Keratinocyte (primary cell): ENCODE measurements around the gene KLHL29. TPM values are rescaled to one million over a fixed set of nuclear protein-coding genes. Genes with fewer than 3 reads are reported as not detected.

Experiments
- DNase-seq: peaks from one replicate; pipeline ENCODE4 v3.0.0-alpha.2; 2011; ENCODE audit warnings: low read depth, missing footprints, low spot score
- FAIRE-seq: peaks from 2 replicates; lab custom pipeline; 2011; peaks lifted over from hg19 to GRCh38; lab: Jason Lieb, UNC
- H2AFZ ChIP-seq: 2 replicates; pipeline ENCODE4 v1.6.0; 2012; ENCODE audit warnings: low read length, control low read depth, inconsistent platforms; ENCODE audit not compliant: control insufficient read depth
- H3K27ac ChIP-seq: 2 replicates; pipeline ENCODE4 v1.5.1; 2011; ENCODE audit warnings: low read length; ENCODE audit not compliant: control insufficient read depth, insufficient read depth
- H3K27me3 ChIP-seq: 3 replicates; pipeline ENCODE4 v1.6.0; 2011; ENCODE audit warnings: low read length; ENCODE audit not compliant: control insufficient read depth, insufficient read depth; ENCODE audit errors: extremely low read depth
- H3K36me3 ChIP-seq, 2 experiments: 2 replicates in 1 of 2; 3 replicates in 1 of 2; pipeline ENCODE4 v1.5.1; 2011; ENCODE audit warnings: low read length in 2 of 2, mild to moderate bottlenecking in 1 of 2; ENCODE audit not compliant: control insufficient read depth in 2 of 2, insufficient read depth in 2 of 2; ENCODE audit errors: extremely low read depth in 1 of 2
- H3K4me1 ChIP-seq: 3 replicates; pipeline ENCODE4 v1.5.1; 2011; ENCODE audit warnings: low read length; ENCODE audit not compliant: control insufficient read depth, insufficient read depth; ENCODE audit errors: extremely low read depth
- H3K4me2 ChIP-seq: 3 replicates; pipeline ENCODE4 v1.6.0; 2011; ENCODE audit warnings: low read depth, low read length; ENCODE audit not compliant: control insufficient read depth, insufficient read depth; ENCODE audit errors: extremely low read depth
- H3K4me3 ChIP-seq, 3 experiments: fragments of 200-600 bp in 1 of 3; sonication (generic) in 1 of 3; 2 replicates in 2 of 3; 3 replicates in 1 of 3; pipeline ENCODE4 v1.5.1; 2011 to 2016; ENCODE audit warnings: low read length in 3 of 3, mild to moderate bottlenecking in 3 of 3, control low read depth in 2 of 3, inconsistent platforms in 1 of 3, low read depth in 1 of 3, mixed read lengths in 1 of 3, mixed run types in 1 of 3, moderate library complexity in 1 of 3; ENCODE audit not compliant: control insufficient read depth in 2 of 3, insufficient read depth in 2 of 3; ENCODE audit errors: extremely low read depth in 1 of 3
- H3K79me2 ChIP-seq: 2 replicates; pipeline ENCODE4 v1.6.0; 2012; ENCODE audit warnings: low read length; ENCODE audit not compliant: control insufficient read depth, insufficient read depth
- H3K9ac ChIP-seq: 3 replicates; pipeline ENCODE4 v1.6.0; 2011; ENCODE audit warnings: low read length; ENCODE audit not compliant: control insufficient read depth, insufficient read depth; ENCODE audit errors: extremely low read depth
- H3K9me1 ChIP-seq: 3 replicates; pipeline ENCODE4 v1.6.0; 2011; ENCODE audit warnings: low read length; ENCODE audit not compliant: control insufficient read depth, insufficient read depth; ENCODE audit errors: extremely low read depth
- H3K9me3 ChIP-seq: 2 replicates; pipeline ENCODE4 v1.5.1; 2012; ENCODE audit warnings: low read depth, low read length; ENCODE audit not compliant: control insufficient read depth
- H4K20me1 ChIP-seq: 3 replicates; pipeline ENCODE4 v1.6.0; 2011; ENCODE audit warnings: low read length; ENCODE audit not compliant: control insufficient read depth, insufficient read depth; ENCODE audit errors: extremely low read depth
- CTCF ChIP-seq, 3 experiments: IDR thresholded peaks in 1 of 3; conservative IDR thresholded peaks in 1 of 3; optimal IDR thresholded peaks in 1 of 3; 2 replicates in 2 of 3; 3 replicates in 1 of 3; pipeline versions ENCODE3 to v1.5.1; 2011; ENCODE audit warnings: low read length in 3 of 3, mild to moderate bottlenecking in 3 of 3, moderate library complexity in 2 of 3, control low read depth in 1 of 3, inconsistent platforms in 1 of 3; ENCODE audit not compliant: insufficient read depth in 2 of 3; ENCODE audit errors: extremely low read depth in 1 of 3
- EZH2 ChIP-seq: IDR thresholded peaks from one replicate; pipeline ENCODE4 v1.6.1; 2012; ENCODE audit warnings: inconsistent platforms, mild to moderate bottlenecking, low read length, moderate library complexity
- dilution Hi-C: fragments of 300-500 bp; cut with MboI; formaldehyde crosslinking; loops from one replicate; pipeline ENCODE4 v1.7.0; 2020; ENCODE audit warnings: low sequenced_read_pairs; ENCODE audit not compliant: extremely low pct_ligation_motif_present
- polyA plus RNA-seq, 5 experiments: library from polyadenylated mRNA; depleted of rRNA in 3 of 5; stranded (reverse) in 3 of 5; stranded (forward) in 1 of 5; unstranded in 1 of 5; fragments of >200 nt; gene quantifications; 1 replicate in 1 of 5; 2 replicates in 3 of 5; 3 replicates in 1 of 5; pipeline versions ENCODE4 v1.2.1 to v1.2.3, GENCODE V29; 2011 to 2012; ENCODE audit warnings: missing spikeins in 2 of 5, low read depth in 1 of 5, low replicate concordance in 1 of 5

KLHL29 gene
- polyA plus RNA-seq, 1 donor (not counting 4 experiments of a cell fraction or from before 2014, with no cell fraction given): 4.7 TPM

GRCh38 chr2:23654756-23655155 lies 269.8 kb downstream of the KLHL29 start:
- Histone ChIP-seq H2AFZ (no peak overlapping the region), H3K4me3 (no peak overlapping the region), H3K27ac (no peak overlapping the region), H3K79me2 (no peaks in the 10 kb centered on the region), H3K27me3 (no peaks in the 10 kb centered on the region), H3K4me1 (peaks cover 20% of the 10 kb centered on the region), H3K9me3 (no peaks in the 10 kb centered on the region), H4K20me1 (no peaks in the 10 kb centered on the region), H3K4me2 (no peak overlapping the region), H3K9ac (no peak overlapping the region), H3K9me1 (no peaks in the 10 kb centered on the region), H3K36me3 (no peaks in the 10 kb centered on the region)
- no peak for DNase-seq
- TF ChIP-seq CTCF (optimal IDR thresholded peaks at IDR 0.05 in 1 of 3, IDR thresholded peaks at IDR 0.05 in 1 of 3, conservative IDR thresholded peaks at IDR 0.05 in 1 of 3; ENCODE audit: extremely low read depth in 1 of 3, insufficient read depth in 2 of 3, low read length in 3 of 3) (no peak), EZH2 (no peak)
- peak; percentile 63 for FAIRE-seq
- dilution Hi-C loops: no loop called here

GRCh38 chr2:23655934-23656596 lies 271.1 kb downstream of the KLHL29 start:
- Histone ChIP-seq H3K9ac (no peak overlapping the region), H3K4me1 (peaks cover 14% of the 10 kb centered on the region), H3K4me3 (no peak overlapping the region), H3K27me3 (no peaks in the 10 kb centered on the region), H3K9me3 (no peaks in the 10 kb centered on the region), H3K36me3 (no peaks in the 10 kb centered on the region), H2AFZ (no peak overlapping the region), H3K79me2 (no peaks in the 10 kb centered on the region), H3K4me2 (no peak overlapping the region), H3K9me1 (no peaks in the 10 kb centered on the region), H3K27ac (no peak overlapping the region), H4K20me1 (no peaks in the 10 kb centered on the region)
- FAIRE-seq (peak; percentile 13), DNase-seq (no peak)
- dilution Hi-C loops: no loop called here
- TF ChIP-seq EZH2 (no peak), CTCF (optimal IDR thresholded peaks at IDR 0.05 in 1 of 3, IDR thresholded peaks at IDR 0.05 in 1 of 3, conservative IDR thresholded peaks at IDR 0.05 in 1 of 3; ENCODE audit: extremely low read depth in 1 of 3, insufficient read depth in 2 of 3, low read length in 3 of 3) (no peak)
